A673 (cell line): ENCODE results near the gene TPX2. TPM values are rescaled to one million over a fixed set of nuclear protein-coding genes. Genes with fewer than 3 reads are reported as not detected.
A peak's percentile ranks its signal among the peaks of the same experiment; 100 is the strongest.

Experiments used
- BruUV-seq: library from RNA; stranded (reverse); fragments of 400-500 nt; replicated peaks from 2 replicates; lab custom pipeline; 2021; lab: Mats Ljungman, UMichigan
- CTCF ChIA-PET: fragments of 300-600 bp; sonication (Branson Sonifier 250); formaldehyde crosslinking; loops from one replicate; lab custom pipeline; 2022; ENCODE audit warnings: antibody characterized with exemption; lab: Charles Lee
- POLR2A ChIA-PET: fragments of 300-600 bp; sonication (Branson Sonifier 250); formaldehyde crosslinking; loops from one replicate; lab custom pipeline; 2022; ENCODE audit warnings: antibody characterized with exemption; ENCODE audit not compliant: low non-redundant PET; lab: Charles Lee
- DNase-seq: peaks from one replicate; pipeline ENCODE4 v3.0.0-alpha.2; 2015; ENCODE audit warnings: low spot score
- H3K27ac ChIP-seq: fragments of 200-600 bp; sonication (generic); 2 replicates; pipeline ENCODE4 v1.5.1; 2016; ENCODE audit warnings: mixed run types, low read depth, mild to moderate bottlenecking, mixed read lengths, antibody characterized with exemption, low read length; ENCODE audit not compliant: poor library complexity, severe bottlenecking
- H3K27me3 ChIP-seq: fragments of 200-600 bp; sonication (generic); replicated peaks from 2 replicates; pipeline ENCODE4 v1.6.1; 2017; ENCODE audit warnings: mixed run types, low read depth, mild to moderate bottlenecking, mixed read lengths, antibody characterized with exemption, low read length; ENCODE audit not compliant: insufficient read depth, poor library complexity
- H3K36me3 ChIP-seq: fragments of 200-600 bp; sonication (generic); 2 replicates; pipeline ENCODE4 v1.6.1; 2016; ENCODE audit warnings: mixed run types, mild to moderate bottlenecking, mixed read lengths, antibody characterized with exemption, low read length; ENCODE audit not compliant: insufficient read depth, poor library complexity, severe bottlenecking
- H3K4me1 ChIP-seq: fragments of 200-600 bp; sonication (generic); 2 replicates; pipeline ENCODE4 v1.6.1; 2017; ENCODE audit warnings: mixed run types, mild to moderate bottlenecking, mixed read lengths, antibody characterized with exemption, low read length; ENCODE audit not compliant: insufficient read depth, poor library complexity, severe bottlenecking
- H3K4me3 ChIP-seq: fragments of 200-600 bp; sonication (generic); 2 replicates; pipeline ENCODE4 v1.5.1; 2016; ENCODE audit warnings: low read depth, mixed run types, mild to moderate bottlenecking, mixed read lengths, low read length; ENCODE audit not compliant: poor library complexity, severe bottlenecking
- H3K9me3 ChIP-seq: fragments of 200-600 bp; sonication (generic); 2 replicates; pipeline ENCODE4 v1.6.1; 2016; ENCODE audit warnings: mixed run types, low read depth, mild to moderate bottlenecking, mixed read lengths, antibody characterized with exemption, low read length; ENCODE audit not compliant: poor library complexity, severe bottlenecking
- CTCF ChIP-seq: fragments of 300-800, 200-600 bp; sonication (generic); conservative IDR thresholded peaks from 2 replicates; pipeline ENCODE4 v1.5.1; 2017; ENCODE audit warnings: low read depth, mild to moderate bottlenecking, antibody characterized with exemption, low read length, moderate library complexity, mixed read lengths
- EZH2 ChIP-seq: fragments of 200-600 bp; sonication (generic); IDR thresholded peaks from 2 replicates; pipeline ENCODE4 v1.6.1; 2017; ENCODE audit warnings: borderline replicate concordance, low read depth, mild to moderate bottlenecking, mixed read lengths, antibody characterized with exemption, low read length; ENCODE audit not compliant: poor library complexity, severe bottlenecking
- intact Hi-C: fragments of 100-400 bp; cut with micrococcal nuclease; formaldehyde crosslinking; loops from one replicate; pipeline ENCODE4 v1.10.0; 2022; ENCODE audit not compliant: unreplicated experiment
- total RNA-seq: library from RNA; stranded (reverse); gene quantifications from 2 replicates; pipeline ENCODE4 v1.2.3, GENCODE V29; 2021

The TPX2 gene
- total RNA-seq, 1 experiment from 2014 or later = 187 TPM

- ChIA-PET CTCF (no interaction called here), POLR2A (no interaction called here)
- no TSS peak for BruUV-seq
- intact Hi-C loops = no loop called here
- Histone ChIP-seq H3K27me3 (peaks cover 19% of the 10 kb centered on the region), H3K4me3 (no peak within 1 kb of the TSS), H3K4me1 (no peaks in the 10 kb centered on the region), H3K9me3 (no peaks in the 10 kb centered on the region), H3K27ac (no peak within 1 kb of the TSS), H3K36me3 (no peaks in the 10 kb centered on the region)
- no peak for DNase-seq
- TF ChIP-seq CTCF (no peak), EZH2 (no peak)
These were observed 106.3 kb downstream of the TPX2 start, which contains the start of gene FOXS1 for GRCh38 chr20:31845300-31845863. Gene FOXS1, minus strand, starts transcription at chr20:31845604. Its CDS starts 62 bp downstream, at chr20:31845542.

- CTCF ChIA-PET = interaction anchor here (0.6 to 1.1 kb wide), 5 partner anchors 8 to 118 kb away, joined by 3 to 11 read pairs (median 3); partner anchors contain the start of gene PDRG1
- Histone ChIP-seq H3K9me3 (no peaks in the 10 kb centered on the region), H3K4me1 (no peaks in the 10 kb centered on the region), H3K4me3 (no peak overlapping the region), H3K36me3 (no peaks in the 10 kb centered on the region), H3K27ac (no peak overlapping the region), H3K27me3 (peaks cover 29% of the 10 kb centered on the region)
- intact Hi-C loops = loop anchor here (2.0 kb wide), 1 partner anchor 24 kb away; no protein-coding TSS in a partner anchor
- DNase-seq = no peak
- POLR2A ChIA-PET = no interaction called here
- peak; percentile 28 for TF ChIP-seq CTCF
- TF ChIP-seq EZH2 = no peak
- no TSS peak for BruUV-seq
These were observed 107.7 kb downstream of the TPX2 start for GRCh38 chr20:31846793-31847138.

- Histone ChIP-seq H3K9me3 (no peaks in the 10 kb centered on the region), H3K27ac (no peak overlapping the region), H3K4me3 (no peak overlapping the region), H3K4me1 (no peaks in the 10 kb centered on the region), H3K27me3 (peaks cover 29% of the 10 kb centered on the region), H3K36me3 (no peaks in the 10 kb centered on the region)
- no peak for DNase-seq
- CTCF ChIA-PET = no interaction called here
- no TSS peak for BruUV-seq
- POLR2A ChIA-PET = no interaction called here
- intact Hi-C loops = no loop called here
- no peak for TF ChIP-seq CTCF
These were observed 109.3 kb downstream of the TPX2 start for GRCh38 chr20:31848088-31848999.
